Fibroblast of villous mesenchyme (primary cell): Measurements from ENCODE around the gene CRYBA1. TPM values are rescaled to one million over a fixed set of nuclear protein-coding genes. Genes with fewer than 3 reads are reported as not detected.

Source experiments
- DNase-seq: peaks from one replicate; pipeline ENCODE4 v3.0.0-alpha.2; 2010; ENCODE audit warnings: low read depth
- H3K4me3 ChIP-seq: 2 replicates; pipeline ENCODE4 v1.5.1; 2011; ENCODE audit warnings: low read depth, mild to moderate bottlenecking, low read length
- total RNA-seq: library from RNA; depleted of rRNA; stranded (reverse); fragments of >200 nt; gene quantifications from 2 replicates; pipeline ENCODE4 v1.2.3, GENCODE V29; 2012
- TF ChIP-seq, protein P1 (sequence below): IDR thresholded peaks from 2 replicates; pipeline ENCODE4 v1.5.1; 2012; ENCODE audit warnings: low read depth, mild to moderate bottlenecking, low read length; ENCODE audit not compliant: insufficient read depth

Gene CRYBA1
- total RNA-seq, 1 donor, result 0.43 TPM

DNA sequence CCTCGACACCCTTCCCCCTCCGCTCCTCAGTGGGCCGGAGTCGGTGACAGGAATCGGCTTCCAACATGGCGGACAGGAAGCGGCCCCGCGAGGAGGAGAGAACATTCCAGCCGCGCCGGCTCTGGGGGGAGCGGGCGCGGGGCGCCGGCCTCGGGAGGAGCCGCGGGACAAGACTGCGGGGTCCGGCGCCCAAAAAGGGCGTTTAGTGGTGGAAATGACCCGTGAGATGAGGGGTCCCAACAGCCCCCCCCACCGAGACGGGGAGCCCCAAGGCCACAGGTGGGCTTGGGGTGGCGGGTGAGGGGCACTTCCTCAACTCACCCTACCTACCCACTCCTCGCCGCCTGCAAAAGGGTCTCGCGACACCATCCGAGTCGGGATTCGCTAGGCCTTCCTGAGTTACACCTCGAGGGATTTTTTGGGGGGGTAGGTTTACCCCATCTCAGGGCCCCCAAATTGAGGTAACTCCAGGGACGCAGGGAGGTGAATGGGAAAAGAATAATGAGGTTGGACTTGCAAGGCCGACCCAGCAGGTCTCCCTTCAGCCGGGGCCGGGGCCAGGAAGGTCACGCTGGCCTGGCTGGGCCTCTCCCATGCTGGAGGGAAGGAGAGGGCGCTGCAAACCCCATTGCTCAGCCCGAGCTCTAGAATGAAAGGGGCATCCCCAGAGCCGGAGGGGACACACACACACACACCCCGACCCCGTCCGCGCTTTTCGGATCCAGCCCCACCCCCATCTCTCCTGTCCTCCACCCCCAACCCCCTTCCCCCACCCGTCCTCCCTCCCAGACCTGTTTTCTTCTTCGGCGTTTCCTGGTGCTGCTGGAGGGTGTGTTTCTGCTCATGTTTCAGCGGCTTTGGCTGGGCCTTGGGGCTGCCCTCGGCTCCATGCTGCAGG is 46.6 kb downstream of the CRYBA1 start:
- TF ChIP-seq, protein P1, sequence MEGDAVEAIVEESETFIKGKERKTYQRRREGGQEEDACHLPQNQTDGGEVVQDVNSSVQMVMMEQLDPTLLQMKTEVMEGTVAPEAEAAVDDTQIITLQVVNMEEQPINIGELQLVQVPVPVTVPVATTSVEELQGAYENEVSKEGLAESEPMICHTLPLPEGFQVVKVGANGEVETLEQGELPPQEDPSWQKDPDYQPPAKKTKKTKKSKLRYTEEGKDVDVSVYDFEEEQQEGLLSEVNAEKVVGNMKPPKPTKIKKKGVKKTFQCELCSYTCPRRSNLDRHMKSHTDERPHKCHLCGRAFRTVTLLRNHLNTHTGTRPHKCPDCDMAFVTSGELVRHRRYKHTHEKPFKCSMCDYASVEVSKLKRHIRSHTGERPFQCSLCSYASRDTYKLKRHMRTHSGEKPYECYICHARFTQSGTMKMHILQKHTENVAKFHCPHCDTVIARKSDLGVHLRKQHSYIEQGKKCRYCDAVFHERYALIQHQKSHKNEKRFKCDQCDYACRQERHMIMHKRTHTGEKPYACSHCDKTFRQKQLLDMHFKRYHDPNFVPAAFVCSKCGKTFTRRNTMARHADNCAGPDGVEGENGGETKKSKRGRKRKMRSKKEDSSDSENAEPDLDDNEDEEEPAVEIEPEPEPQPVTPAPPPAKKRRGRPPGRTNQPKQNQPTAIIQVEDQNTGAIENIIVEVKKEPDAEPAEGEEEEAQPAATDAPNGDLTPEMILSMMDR, result no peak
- DNase-seq, result peak; percentile 63
- H3K4me3 ChIP-seq, result peak overlapping the region; percentile 99

DNA sequence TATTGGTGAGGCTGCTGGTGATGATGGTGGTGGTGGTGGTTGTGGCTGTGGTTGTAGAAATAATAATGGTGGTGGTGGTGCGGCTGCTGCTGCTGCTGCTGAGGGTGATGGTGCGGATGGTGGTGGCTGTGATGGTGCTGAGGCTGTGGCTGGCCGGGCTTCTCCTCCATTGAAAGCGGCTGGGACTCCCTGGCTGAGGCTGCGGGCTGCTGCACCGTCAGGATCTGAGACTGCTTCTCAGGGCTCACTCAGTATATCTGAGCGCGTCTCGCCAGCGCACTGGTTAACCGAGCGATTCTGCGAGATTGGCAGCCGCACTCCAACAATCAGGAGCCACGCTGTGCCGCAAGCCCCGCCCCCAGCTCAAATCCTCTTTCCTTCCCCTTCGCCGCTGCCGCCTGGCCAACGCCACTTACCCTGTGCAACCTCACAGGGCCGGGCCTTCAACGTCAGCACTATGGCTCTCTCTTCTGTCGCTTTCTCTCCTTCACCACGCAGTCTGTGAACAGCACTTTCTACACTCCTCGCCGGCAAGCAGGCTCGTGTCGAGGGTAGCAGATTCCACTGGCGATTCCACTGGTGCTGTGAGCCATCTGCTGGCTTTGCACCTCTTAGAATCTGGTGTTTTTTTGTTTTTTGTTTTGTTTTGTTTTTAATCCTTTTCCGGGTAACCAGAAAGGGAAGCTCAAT is 47.4 kb downstream of the CRYBA1 start, which contains the start of gene NUFIP2:
Gene NUFIP2, minus strand, starts transcription at position 259 of the 690 bp plus-strand sequence. Its CDS starts 89 bp downstream, at position 170.
- TF ChIP-seq, protein P1, result no peak
- peak within 1 kb of the TSS; percentile 99 for H3K4me3 ChIP-seq
- DNase-seq, result peak; percentile 99

GRCh38 chr17:29294580-29294900 is 47.9 kb downstream of the CRYBA1 start:
- H3K4me3 ChIP-seq, result peak overlapping the region; percentile 99
- no peak for DNase-seq
- TF ChIP-seq, protein P1, result no peak

DNA sequence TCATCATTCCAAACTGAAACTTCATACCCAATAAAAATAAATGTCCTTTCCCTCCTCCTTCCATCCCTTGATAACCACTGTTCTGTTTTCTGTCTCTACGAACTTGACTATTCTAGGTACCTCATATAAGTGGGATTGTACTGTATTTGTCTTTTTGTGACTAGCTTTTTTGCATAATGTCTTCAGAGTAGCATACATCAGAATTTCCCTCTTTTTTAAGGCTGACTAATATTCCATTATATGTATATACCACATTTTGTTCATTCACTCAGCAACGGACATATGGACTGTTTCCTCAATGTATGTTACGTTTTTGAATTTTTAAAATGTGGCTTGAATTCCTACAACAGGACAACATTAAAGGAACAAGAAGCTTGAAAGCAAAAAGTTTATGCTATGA is 48.8 kb downstream of the CRYBA1 start:
- no peak for DNase-seq
- TF ChIP-seq, protein P1, result no peak
- no peak overlapping the region for H3K4me3 ChIP-seq

DNA sequence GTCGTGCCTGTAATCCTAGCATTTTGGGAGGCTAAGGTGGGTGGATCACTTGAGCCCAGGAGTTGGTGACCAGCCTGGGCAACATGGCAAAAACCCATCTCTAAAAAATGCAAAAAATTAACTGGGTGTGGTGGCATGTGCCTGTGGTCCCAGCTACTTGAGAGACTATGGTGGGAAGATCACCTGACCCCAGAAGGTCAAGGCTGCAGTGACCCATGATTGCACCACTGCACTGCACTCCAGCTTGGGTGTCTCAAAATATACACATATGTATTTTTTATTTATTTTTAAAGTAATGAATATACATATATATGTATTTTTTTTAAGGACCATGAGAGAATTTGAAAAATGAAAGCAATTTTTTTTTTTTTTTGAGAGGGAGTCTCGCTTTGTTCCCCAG is 52.4 kb downstream of the CRYBA1 start:
- DNase-seq, result no peak
- TF ChIP-seq, protein P1, result no peak
- H3K4me3 ChIP-seq, result no peak overlapping the region

DNA sequence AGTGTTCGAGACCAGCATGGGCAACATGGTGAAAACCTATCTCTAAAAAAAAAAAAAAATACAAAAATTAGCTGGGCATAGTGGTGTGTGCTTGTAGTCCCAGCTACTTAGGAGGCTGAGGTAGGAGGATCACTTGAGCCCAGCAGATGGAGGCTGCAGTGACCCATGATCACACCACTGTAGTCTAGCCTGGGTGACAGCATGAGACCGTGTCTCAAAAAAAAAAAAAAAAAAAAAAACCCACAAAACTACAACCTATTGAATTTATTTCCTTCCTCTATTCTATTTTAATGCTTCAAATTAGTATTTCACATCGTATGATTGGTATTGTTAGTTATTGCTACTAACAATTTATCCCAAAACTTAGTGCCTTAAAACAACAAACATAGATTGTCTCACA is 56.7 kb downstream of the CRYBA1 start:
- TF ChIP-seq, protein P1, result no peak
- no peak overlapping the region for H3K4me3 ChIP-seq
- no peak for DNase-seq

Other genes starting within 250 kb of the CRYBA1 start
- gene SEZ6, start 240.8 kb upstream of the CRYBA1 start, total RNA-seq, result not detected in 2 replicates
- 1.7 and 2.9 TPM in 2 replicates for gene PIPOX, start 203.7 kb upstream of the CRYBA1 start, total RNA-seq
- 59.6 and 61.2 TPM in 2 replicates for gene MYO18A, start 66.5 kb upstream of the CRYBA1 start, total RNA-seq
- gene NUFIP2, start 47.3 kb downstream of the CRYBA1 start, total RNA-seq, result 39.0 and 67.4 TPM in 2 replicates
- 64.1 and 70.4 TPM in 2 replicates for gene TAOK1, start 143.5 kb downstream of the CRYBA1 start, total RNA-seq